Brain microvascular endothelial cell (primary cell): ENCODE data around the gene POU5F2.

Source experiments
- DNase-seq: peaks from one replicate; pipeline ENCODE4 v3.0.0-alpha.2; 2020
- H3K27ac ChIP-seq: fragments of 250-450 bp; sonication (Bioruptor Pico); 2 replicates; pipeline ENCODE4 v1.5.1; 2020; ENCODE audit warnings: mild to moderate bottlenecking, moderate library complexity
- H3K27me3 ChIP-seq: fragments of 250-450 bp; sonication (Bioruptor Pico); replicated peaks from 2 replicates; pipeline ENCODE4 v1.5.1; 2020; ENCODE audit warnings: mild to moderate bottlenecking
- H3K36me3 ChIP-seq: fragments of 250-450 bp; sonication (Bioruptor Pico); replicated peaks from 2 replicates; pipeline ENCODE4 v1.5.1; 2020; ENCODE audit warnings: mild to moderate bottlenecking
- H3K4me3 ChIP-seq: 2 replicates; pipeline ENCODE4 v1.5.1; 2011; ENCODE audit warnings: low read depth, mild to moderate bottlenecking, control low read depth, low read length, moderate library complexity
- in situ Hi-C: cut with HindIII; loops from 2 replicates; pipeline ENCODE4 v1.10.0; 2017; ENCODE audit warnings: low sequenced_read_pairs, low pct_ligation_motif_present
- TF ChIP-seq, protein P1 (sequence below): IDR thresholded peaks from 2 replicates; pipeline ENCODE4 v1.5.1; 2011; ENCODE audit warnings: low read depth, mild to moderate bottlenecking, moderate library complexity, low read length, control low read depth, inconsistent platforms; ENCODE audit errors: missing control alignments

POU5F2 gene

DNA sequence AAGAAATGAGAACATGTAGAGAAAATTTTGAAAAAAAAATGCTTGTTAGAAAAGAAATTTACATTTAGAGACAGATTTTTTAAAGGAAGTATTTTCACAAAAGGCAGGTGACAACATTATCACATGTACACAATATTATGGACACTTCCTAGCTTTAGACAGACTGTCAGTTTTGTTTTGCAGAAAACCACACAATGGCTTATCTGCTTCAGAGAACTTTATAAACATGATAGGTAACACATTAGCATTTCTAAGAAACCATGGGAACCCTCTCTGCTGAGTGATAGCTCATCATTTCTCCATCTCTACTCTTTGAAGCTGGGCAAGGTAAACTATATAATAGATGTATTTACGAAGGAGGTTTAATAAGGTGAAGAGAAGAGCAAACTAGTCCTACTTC, 25.6 kb downstream of the POU5F2 start:
- Histone ChIP-seq H3K4me3 (no peak overlapping the region), H3K27me3 (no peaks in the 10 kb centered on the region), H3K27ac (no peak overlapping the region), H3K36me3 (no peaks in the 10 kb centered on the region)
- in situ Hi-C loops, result no loop called here
- TF ChIP-seq, protein P1, sequence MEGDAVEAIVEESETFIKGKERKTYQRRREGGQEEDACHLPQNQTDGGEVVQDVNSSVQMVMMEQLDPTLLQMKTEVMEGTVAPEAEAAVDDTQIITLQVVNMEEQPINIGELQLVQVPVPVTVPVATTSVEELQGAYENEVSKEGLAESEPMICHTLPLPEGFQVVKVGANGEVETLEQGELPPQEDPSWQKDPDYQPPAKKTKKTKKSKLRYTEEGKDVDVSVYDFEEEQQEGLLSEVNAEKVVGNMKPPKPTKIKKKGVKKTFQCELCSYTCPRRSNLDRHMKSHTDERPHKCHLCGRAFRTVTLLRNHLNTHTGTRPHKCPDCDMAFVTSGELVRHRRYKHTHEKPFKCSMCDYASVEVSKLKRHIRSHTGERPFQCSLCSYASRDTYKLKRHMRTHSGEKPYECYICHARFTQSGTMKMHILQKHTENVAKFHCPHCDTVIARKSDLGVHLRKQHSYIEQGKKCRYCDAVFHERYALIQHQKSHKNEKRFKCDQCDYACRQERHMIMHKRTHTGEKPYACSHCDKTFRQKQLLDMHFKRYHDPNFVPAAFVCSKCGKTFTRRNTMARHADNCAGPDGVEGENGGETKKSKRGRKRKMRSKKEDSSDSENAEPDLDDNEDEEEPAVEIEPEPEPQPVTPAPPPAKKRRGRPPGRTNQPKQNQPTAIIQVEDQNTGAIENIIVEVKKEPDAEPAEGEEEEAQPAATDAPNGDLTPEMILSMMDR, result no peak
- DNase-seq, result no peak

DNA sequence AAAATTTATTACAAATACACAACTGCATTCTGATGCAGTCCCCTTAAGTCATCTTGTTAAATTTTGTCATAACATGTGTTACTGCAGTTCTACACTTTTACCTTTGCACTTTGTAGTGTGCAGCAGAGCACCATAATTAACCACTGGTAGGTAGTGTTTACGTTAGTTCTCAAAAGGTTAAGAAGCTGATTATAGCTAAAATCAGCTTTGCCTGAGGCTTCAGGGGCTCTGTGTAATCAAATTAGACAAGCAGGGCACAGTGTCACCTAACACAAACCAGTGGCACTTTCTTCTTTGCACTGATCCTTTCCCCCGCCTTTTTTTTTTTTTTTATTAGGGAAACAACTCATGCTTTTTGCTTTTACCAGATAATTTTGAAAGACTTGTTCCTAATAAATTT, 26.1 kb downstream of the POU5F2 start:
- in situ Hi-C loops, result no loop called here

DNA sequence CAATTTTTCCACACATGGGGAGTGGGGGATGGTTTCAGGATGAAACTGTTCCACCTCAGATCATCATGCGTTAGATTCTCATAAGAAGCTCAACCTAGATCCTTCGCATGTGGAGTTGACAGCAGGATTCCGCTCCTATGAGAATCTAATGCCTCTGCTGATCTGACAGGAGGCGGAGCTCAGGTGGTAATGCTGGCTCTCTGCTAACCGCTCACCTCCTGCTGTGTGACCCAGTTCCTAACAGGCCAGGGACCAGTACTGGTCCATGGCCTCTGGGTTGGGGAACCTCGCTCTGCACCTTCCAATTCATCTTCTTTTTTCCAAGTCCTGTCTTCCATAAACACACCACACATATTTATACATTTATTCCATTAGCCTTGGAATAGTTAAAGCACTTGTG, 33.0 kb downstream of the POU5F2 start:
- TF ChIP-seq, protein P1, result no peak
- Histone ChIP-seq H3K27ac (no peak overlapping the region), H3K4me3 (no peak overlapping the region), H3K36me3 (no peaks in the 10 kb centered on the region), H3K27me3 (no peaks in the 10 kb centered on the region)
- no peak for DNase-seq
- in situ Hi-C loops, result no loop called here

More for the DNA sequence above, 26.1 kb downstream of the POU5F2 start:
- no peak for DNase-seq
- Histone ChIP-seq H3K27me3 (no peaks in the 10 kb centered on the region), H3K4me3 (no peak overlapping the region), H3K27ac (no peak overlapping the region), H3K36me3 (no peaks in the 10 kb centered on the region)
- TF ChIP-seq, protein P1, result no peak

DNA sequence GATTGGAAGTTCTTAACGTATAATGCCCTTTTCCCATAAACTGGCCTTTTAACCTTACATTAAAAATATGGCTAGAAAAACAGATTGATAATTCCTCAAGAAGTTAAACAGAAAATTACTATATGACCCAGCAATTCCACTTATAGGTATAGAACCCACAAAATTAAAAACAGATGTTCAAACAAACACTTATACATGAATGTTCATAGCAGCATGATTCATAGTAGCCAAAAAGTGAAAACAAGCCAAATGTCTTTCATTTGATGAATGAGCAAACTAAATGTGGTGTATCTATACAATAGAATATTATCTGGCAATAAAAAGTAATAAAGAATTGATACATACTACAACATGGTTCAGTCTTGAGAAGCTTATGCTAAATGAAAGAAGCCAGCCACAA, 35.5 kb downstream of the POU5F2 start:
- in situ Hi-C loops, result no loop called here
- TF ChIP-seq, protein P1, result no peak
- no peak for DNase-seq
- H3K36me3 ChIP-seq, result no peaks in the 10 kb centered on the region
- H3K27me3 ChIP-seq, result no peaks in the 10 kb centered on the region
- H3K27ac ChIP-seq, result no peak overlapping the region
- H3K4me3 ChIP-seq, result no peak overlapping the region

DNA sequence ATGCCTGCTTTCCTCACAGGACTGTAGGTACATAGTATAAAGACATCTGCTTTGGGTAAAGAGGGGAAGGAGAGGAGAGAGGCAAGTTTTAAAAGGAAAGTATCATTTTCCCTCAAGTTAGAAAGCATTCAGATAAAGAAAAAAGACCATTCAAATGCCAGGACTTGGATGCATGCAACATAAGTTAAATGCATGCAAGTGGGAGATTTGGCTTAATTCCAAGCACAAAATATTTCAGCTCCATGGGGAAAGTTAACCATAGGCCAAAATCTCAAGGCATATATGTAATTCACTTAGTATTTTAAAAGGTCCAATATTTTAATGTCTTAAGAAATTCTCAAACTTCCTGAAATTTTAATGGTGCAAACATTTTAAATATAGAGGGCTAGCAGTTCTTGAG, 36.4 kb downstream of the POU5F2 start:
- Histone ChIP-seq H3K36me3 (no peaks in the 10 kb centered on the region), H3K27me3 (no peaks in the 10 kb centered on the region), H3K4me3 (no peak overlapping the region), H3K27ac (no peak overlapping the region)
- DNase-seq, result no peak
- in situ Hi-C loops, result no loop called here
- TF ChIP-seq, protein P1, result no peak

DNA sequence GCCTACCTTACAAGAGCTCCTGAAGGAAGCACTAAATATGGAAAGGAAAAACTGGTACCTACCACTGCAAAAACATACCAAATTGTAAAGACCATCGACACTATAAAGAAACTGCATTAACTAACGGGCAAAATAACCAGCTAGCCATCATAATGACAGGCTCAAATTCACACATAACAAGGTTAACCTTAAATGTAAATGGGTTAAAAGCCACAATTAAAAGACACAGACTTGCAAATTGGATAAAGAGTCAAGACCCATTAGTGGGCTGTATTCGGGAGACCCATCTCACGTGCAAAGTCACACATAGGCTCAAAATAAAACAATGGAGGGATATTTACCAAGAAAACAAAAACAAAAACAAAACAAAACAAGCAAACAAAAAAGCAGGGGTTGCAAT, 49.4 kb downstream of the POU5F2 start:
- TF ChIP-seq, protein P1, result no peak
- in situ Hi-C loops, result no loop called here
- H3K27me3 ChIP-seq, result no peaks in the 10 kb centered on the region

More for the DNA sequence above, 49.4 kb downstream of the POU5F2 start:
- H3K36me3 ChIP-seq, result no peaks in the 10 kb centered on the region
- no peak overlapping the region for H3K27ac ChIP-seq
- DNase-seq, result no peak
- no peak overlapping the region for H3K4me3 ChIP-seq
